22Rv1 (cell line): ENCODE measurements around the gene ILKAP.

ENCODE experiments used
- H3K27ac ChIP-seq: fragments of 450-650 bp; 2 replicates; pipeline ENCODE4 v1.5.1; 2017
- ZFX ChIP-seq: fragments of 450-650 bp; IDR thresholded peaks from 2 replicates; pipeline ENCODE4 v1.6.1; 2017; ENCODE audit warnings: antibody characterized with exemption, borderline replicate concordance
- TF ChIP-seq, protein P1 (sequence below): fragments of 450-650 bp; IDR thresholded peaks from 2 replicates; pipeline ENCODE4 v1.5.1; 2017; ENCODE audit warnings: mild to moderate bottlenecking

Gene ILKAP

DNA sequence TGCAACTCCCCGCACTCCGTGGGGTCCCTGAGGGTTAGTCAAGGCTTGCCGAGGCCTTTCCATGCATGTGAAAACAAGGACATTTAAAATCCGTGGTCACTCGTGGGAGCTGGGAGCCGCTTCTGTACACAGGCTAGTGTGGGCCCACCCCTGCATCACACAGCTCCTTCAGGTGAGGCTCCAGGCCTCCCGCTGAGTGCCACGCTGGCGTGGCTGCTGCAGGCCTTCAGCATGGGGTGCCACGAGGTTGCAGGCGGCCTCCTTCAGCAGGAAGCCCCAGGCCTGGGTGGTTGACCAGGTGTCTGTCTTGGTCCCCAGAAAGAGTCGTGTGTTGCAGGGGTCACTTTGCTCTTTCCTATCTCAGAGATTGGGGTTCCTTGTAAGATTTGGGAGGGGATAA is 58.4 kb downstream of the ILKAP start:
- TF ChIP-seq, protein P1, sequence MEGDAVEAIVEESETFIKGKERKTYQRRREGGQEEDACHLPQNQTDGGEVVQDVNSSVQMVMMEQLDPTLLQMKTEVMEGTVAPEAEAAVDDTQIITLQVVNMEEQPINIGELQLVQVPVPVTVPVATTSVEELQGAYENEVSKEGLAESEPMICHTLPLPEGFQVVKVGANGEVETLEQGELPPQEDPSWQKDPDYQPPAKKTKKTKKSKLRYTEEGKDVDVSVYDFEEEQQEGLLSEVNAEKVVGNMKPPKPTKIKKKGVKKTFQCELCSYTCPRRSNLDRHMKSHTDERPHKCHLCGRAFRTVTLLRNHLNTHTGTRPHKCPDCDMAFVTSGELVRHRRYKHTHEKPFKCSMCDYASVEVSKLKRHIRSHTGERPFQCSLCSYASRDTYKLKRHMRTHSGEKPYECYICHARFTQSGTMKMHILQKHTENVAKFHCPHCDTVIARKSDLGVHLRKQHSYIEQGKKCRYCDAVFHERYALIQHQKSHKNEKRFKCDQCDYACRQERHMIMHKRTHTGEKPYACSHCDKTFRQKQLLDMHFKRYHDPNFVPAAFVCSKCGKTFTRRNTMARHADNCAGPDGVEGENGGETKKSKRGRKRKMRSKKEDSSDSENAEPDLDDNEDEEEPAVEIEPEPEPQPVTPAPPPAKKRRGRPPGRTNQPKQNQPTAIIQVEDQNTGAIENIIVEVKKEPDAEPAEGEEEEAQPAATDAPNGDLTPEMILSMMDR, result no peak
- TF ChIP-seq ZFX, result no peak
- no peak overlapping the region for H3K27ac ChIP-seq

DNA sequence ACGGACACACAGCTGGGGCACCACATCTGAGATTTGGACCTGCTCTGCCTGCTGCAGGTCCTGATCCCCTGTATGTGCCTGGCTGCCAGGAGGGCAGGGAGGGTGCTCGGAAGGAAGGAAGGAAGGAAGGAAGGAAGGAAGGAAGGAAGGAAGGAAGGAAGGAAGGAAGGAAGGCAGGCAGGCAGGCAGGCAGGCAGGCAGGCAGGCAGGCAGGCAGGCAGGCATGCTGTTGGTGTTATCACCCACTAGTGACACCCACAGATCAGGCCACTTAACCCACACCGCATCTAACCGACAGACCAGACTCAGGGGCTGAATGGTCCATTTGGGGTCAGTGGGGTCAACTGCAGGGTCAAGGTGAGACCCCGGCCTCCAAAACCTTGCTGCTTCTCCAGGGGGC is 59.2 kb downstream of the ILKAP start:
- H3K27ac ChIP-seq, result no peak overlapping the region
- no peak for TF ChIP-seq ZFX
- TF ChIP-seq, protein P1, result no peak

DNA sequence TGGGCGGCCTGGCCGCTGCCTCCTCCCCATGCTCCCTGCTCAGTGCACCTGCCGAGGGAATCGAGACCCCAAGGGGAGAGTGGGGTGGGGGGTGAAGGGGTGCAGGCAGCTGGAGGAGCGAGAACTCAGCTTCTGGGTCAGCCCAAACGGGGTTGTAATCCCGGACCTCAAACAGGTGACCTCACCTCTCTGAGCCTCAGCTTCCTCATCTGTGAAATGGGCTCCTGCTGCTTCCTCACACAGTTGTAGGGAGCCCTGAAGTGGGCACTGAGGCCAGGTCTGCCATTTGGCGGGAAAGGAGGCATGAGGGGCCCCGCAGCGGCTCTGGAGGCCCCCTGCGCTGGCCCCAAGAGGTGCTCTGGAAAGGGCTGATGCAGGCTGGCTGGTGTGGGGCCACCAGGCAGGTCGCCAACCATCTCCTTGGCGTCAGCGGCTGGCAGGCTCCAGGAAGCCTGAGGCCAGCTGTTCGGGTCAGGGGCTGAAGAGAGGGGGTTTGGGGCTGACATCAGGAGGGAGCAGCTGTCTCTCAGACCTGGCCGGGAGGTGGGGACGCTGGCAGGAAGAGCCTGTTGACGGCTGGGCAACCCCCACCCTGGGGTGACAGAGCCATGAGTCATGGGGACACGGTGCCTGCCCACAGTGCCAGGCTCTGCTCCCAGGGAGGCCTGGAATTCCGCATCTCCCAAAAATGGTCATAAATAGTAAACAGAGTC is 60.1 kb downstream of the ILKAP start:
- TF ChIP-seq, protein P1, result no peak
- no peak overlapping the region for H3K27ac ChIP-seq

DNA sequence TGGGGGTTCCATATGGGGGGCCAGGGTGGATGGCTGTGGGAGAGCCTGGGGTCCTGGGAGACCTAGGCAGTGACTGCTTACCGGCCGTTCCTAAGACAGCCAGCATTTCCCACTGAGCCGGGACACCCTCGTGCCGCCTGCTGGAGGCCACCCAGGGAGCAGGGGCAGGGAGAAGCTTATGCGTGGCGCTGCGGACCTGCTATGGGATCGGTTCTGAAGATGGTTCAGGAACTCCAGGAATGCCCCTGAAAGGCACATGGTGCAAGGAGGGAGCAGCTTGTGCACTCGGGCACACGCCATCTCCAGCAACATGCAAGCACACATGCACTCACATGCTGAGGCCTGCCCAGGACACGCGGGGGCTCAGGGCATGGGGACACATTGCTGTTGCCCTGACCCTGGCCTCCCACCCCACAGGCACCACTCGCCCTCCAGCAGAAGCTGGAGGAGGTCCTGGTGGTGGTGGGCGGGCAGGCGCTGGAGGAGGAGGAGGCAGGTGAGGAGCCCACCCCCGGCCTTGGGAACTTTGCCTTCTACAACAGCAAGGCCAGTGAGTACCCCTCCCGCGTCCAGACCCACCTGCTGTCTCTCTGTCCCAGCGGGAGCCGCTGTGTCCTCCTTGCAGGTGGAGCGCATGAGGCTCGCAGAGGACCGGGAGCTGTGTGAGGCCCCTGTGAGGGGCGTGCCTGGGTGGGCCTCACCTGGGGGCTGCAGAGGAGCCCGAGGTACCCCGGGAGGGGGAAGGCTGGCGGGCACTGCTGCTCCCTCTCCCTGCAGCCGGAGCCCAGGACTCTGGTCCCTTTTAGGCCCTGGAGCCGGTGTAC is 60.9 kb downstream of the ILKAP start:
- no peak overlapping the region for H3K27ac ChIP-seq
- TF ChIP-seq, protein P1, result no peak
- no peak for TF ChIP-seq ZFX

DNA sequence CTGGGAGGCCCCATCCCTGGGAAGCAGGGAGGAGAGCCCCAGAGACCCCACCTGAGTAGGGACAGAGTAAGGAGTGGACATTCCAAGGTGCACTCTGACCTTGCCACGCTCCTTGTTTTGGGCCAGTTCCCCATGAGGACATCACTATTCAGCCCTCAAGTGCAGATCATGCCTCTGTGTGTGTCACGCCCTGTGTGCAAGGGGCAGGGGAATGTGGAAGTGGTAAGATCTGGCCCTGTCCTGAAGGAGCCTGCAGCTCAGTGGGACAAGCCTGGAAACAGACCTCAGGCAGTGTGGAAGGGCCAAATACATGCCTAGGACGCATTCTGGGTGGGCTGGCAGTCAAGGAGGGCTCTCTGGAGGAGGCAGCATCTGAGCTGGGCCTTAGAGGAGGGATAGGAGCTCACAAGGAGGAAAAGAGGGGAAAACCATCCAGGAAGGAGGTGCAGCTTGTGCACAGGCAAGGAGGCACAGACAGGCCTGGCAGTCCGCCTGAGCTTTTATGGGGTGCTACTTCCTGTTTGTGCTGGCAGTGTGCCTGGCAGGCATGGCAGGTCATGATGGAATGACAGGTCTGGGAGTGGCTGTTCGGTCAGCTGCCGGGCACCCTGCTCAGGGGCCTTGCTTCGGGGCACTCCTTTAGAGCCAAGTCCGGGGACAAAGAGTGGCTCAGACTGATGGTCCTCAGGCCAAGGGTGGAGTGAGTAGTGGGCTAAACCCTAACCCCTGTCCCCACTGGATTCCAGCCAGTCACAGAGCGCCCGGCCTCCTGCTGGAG is 61.8 kb downstream of the ILKAP start:
- no peak overlapping the region for H3K27ac ChIP-seq
- TF ChIP-seq, protein P1, result no peak
- no peak for TF ChIP-seq ZFX

DNA sequence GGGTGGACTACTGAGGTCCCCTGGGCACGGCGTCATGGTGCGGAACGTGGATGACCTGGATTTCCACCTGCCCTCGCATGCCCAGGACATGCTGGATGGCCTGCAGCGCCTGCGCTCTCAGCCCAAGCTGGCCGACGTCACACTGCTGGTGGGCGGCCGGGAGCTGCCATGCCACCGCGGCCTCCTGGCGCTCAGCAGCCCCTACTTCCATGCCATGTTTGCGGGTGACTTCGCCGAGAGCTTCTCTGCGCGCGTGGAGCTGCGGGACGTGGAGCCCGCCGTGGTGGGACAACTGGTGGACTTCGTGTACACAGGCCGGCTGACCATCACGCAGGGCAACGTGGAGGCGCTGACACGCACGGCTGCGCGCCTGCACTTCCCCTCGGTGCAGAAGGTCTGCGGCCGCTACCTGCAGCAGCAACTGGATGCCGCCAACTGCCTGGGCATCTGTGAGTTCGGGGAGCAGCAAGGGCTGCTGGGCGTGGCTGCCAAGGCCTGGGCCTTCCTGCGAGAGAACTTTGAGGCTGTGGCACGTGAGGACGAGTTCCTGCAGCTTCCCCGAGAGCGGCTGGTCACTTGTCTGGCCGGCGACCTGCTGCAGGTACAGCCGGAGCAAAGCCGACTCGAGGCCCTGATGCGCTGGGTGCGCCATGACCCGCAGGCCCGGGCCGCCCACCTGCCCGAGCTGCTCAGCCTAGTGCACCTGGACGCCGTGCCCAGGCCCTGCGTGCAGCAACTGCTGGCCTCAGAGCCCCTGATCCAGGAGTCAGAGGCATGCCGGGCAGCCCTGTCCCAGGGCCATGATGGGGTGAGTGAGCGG is 62.6 kb downstream of the ILKAP start:
- H3K27ac ChIP-seq, result no peak overlapping the region
- no peak for TF ChIP-seq ZFX
- TF ChIP-seq, protein P1, result no peak
